Measurements from ENCODE around the gene MEPCE.
"Not testable (repeated sequence)": the region's sequence is repeated elsewhere in the genome, so short reads cannot be mapped to it uniquely, and the experiment has no call there.

Gene MEPCE

DNA sequence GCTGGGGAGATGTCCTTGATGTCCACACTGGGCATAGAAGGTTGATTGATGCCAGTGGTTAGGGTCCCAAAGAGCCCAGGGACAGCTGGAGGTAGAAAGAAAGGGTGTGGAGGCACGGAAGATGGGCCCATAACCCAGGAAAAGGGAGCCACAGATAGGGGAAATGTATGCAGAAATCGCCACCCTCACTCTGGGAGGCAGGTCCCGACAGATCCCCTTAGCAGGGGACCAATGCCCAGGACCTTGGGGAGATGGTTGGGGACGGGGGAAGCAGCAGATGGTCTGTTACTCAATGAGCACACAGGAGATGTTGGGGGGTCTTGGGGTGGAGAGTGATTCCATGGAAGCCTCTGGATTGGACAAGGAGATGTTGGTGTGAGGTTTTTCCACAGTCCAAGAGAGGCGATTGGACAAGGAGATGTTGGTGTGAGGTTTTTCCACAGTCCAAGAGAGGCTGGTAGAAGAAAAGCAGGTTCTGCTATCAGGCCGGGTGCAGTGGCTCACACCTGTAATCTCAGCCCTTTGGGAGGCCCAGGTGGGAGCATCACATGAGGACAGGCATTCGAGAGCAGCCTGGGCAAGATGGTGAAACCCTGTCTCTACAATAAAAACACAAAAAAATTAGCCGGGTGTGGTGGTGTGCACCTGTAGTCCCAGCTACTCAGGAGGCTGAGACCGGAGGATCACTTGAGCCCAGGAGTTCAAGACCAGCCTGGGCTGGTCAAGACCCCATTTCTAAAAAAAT, 13.6 kb downstream of the MEPCE start:
- no peaks in the 10 kb centered on the region for H3K36me3 ChIP-seq (ENCODE audit: insufficient read depth, low read length)

GRCh38 chr7:100444311-100445278, 15.0 kb downstream of the MEPCE start:
- H3K4me3 ChIP-seq = no peak overlapping the region
- no peak for DNase-seq (ENCODE audit: low read depth, low spot score)
- H3K9me3 ChIP-seq (ENCODE audit: low read depth, low read length) = no peaks in the 10 kb centered on the region
- H3K36me3 ChIP-seq (ENCODE audit: insufficient read depth, low read length) = no peaks in the 10 kb centered on the region
- TF ChIP-seq EZH2 (IDR thresholded peaks at IDR 0.05) (no peak), FOXP2 (optimal IDR thresholded peaks at IDR 0.05; ENCODE audit: control extremely low read depth, extremely low read length, insufficient read depth) (no peak), POLR2AphosphoS5 (IDR thresholded peaks at IDR 0.05; ENCODE audit: borderline replicate concordance, low read depth, low read length) (no peak)
- no peak overlapping the region for H3K27ac ChIP-seq
- no peak overlapping the region for H3K9ac ChIP-seq (ENCODE audit: insufficient read length)

More for the DNA sequence above, 13.6 kb downstream of the MEPCE start:
- TF ChIP-seq POLR2AphosphoS5 (IDR thresholded peaks at IDR 0.05; ENCODE audit: borderline replicate concordance, low read depth, low read length) = no peak
- no peak for TF ChIP-seq FOXP2 (optimal IDR thresholded peaks at IDR 0.05; ENCODE audit: control extremely low read depth, extremely low read length, insufficient read depth)
- no peak for DNase-seq (ENCODE audit: low read depth, low spot score)
- no peak overlapping the region for H3K27ac ChIP-seq
- no peak overlapping the region for H3K9ac ChIP-seq (ENCODE audit: insufficient read length)
- H3K9me3 ChIP-seq (ENCODE audit: low read depth, low read length) = no peaks in the 10 kb centered on the region
- no peak overlapping the region for H3K4me3 ChIP-seq

DNA sequence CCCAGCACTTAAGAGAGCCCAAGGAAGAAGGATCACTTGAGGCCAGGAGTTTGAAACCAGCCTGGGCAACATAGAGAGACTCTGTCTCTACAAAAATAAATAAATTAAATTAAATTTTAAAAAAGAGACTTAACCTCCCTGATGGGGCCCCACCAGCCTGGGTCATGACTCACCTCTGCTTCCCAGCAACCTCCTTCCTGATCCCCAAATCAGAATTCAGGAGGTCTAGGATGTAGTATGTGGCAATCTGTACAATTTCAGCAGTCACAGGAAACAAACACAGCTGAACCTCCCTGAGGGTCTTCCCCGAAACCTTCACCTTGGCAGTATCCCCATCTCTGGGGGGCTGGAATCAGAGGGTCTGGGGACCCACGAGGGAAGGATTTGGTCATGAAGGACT, 16.4 kb downstream of the MEPCE start:
- H3K4me3 ChIP-seq = no peak overlapping the region
- TF ChIP-seq POLR2AphosphoS5 (IDR thresholded peaks at IDR 0.05; ENCODE audit: borderline replicate concordance, low read depth, low read length) (no peak), FOXP2 (optimal IDR thresholded peaks at IDR 0.05; ENCODE audit: control extremely low read depth, extremely low read length, insufficient read depth) (no peak), EZH2 (IDR thresholded peaks at IDR 0.05) (no peak)
- DNase-seq (ENCODE audit: low read depth, low spot score) = no peak
- no peaks in the 10 kb centered on the region for H3K36me3 ChIP-seq (ENCODE audit: insufficient read depth, low read length)
- no peak overlapping the region for H3K9ac ChIP-seq (ENCODE audit: insufficient read length)
- H3K9me3 ChIP-seq (ENCODE audit: low read depth, low read length) = no peaks in the 10 kb centered on the region
- H3K27ac ChIP-seq = no peak overlapping the region

GRCh38 chr7:100447363-100447762, 17.7 kb downstream of the MEPCE start:
- not testable (repeated sequence) for H3K4me3 ChIP-seq; H3K9ac ChIP-seq (ENCODE audit: insufficient read length); H3K27ac ChIP-seq; DNase-seq (ENCODE audit: low read depth, low spot score); H3K9me3 ChIP-seq (ENCODE audit: low read depth, low read length); H3K36me3 ChIP-seq (ENCODE audit: insufficient read depth, low read length)

GRCh38 chr7:100449190-100449795, 19.7 kb downstream of the MEPCE start:
- Histone ChIP-seq H3K9ac (ENCODE audit: insufficient read length) (no peak overlapping the region), H3K9me3 (ENCODE audit: low read depth, low read length) (no peaks in the 10 kb centered on the region), H3K27ac (no peak overlapping the region), H3K4me3 (no peak overlapping the region), H3K36me3 (ENCODE audit: insufficient read depth, low read length) (no peaks in the 10 kb centered on the region)
- TF ChIP-seq POLR2AphosphoS5 (IDR thresholded peaks at IDR 0.05; ENCODE audit: borderline replicate concordance, low read depth, low read length) (no peak), FOXP2 (optimal IDR thresholded peaks at IDR 0.05; ENCODE audit: control extremely low read depth, extremely low read length, insufficient read depth) (no peak), EZH2 (IDR thresholded peaks at IDR 0.05) (no peak)
- no peak for DNase-seq (ENCODE audit: low read depth, low spot score)

- no peak overlapping the region for H3K27ac ChIP-seq
- H3K9me3 ChIP-seq (ENCODE audit: low read depth, low read length) = no peaks in the 10 kb centered on the region
- H3K36me3 ChIP-seq (ENCODE audit: insufficient read depth, low read length) = no peaks in the 10 kb centered on the region
- TF ChIP-seq FOXP2 (optimal IDR thresholded peaks at IDR 0.05; ENCODE audit: control extremely low read depth, extremely low read length, insufficient read depth) (no peak), EZH2 (IDR thresholded peaks at IDR 0.05) (no peak), POLR2AphosphoS5 (IDR thresholded peaks at IDR 0.05; ENCODE audit: borderline replicate concordance, low read depth, low read length) (no peak)
- no peak for DNase-seq (ENCODE audit: low read depth, low spot score)
- no peak overlapping the region for H3K9ac ChIP-seq (ENCODE audit: insufficient read length)
- H3K4me3 ChIP-seq = no peak overlapping the region
Observed at GRCh38 chr7:100452513-100452912, 22.9 kb downstream of the MEPCE start.

- H3K27ac ChIP-seq; H3K9ac ChIP-seq (ENCODE audit: insufficient read length); H3K9me3 ChIP-seq (ENCODE audit: low read depth, low read length); DNase-seq (ENCODE audit: low read depth, low spot score); H3K4me3 ChIP-seq; H3K36me3 ChIP-seq (ENCODE audit: insufficient read depth, low read length): not testable (repeated sequence)
Observed at GRCh38 chr7:100453854-100454253, 24.2 kb downstream of the MEPCE start.

- Histone ChIP-seq H3K9me3 (ENCODE audit: low read depth, low read length) (no peaks in the 10 kb centered on the region), H3K4me3 (no peak overlapping the region), H3K36me3 (ENCODE audit: insufficient read depth, low read length) (no peaks in the 10 kb centered on the region), H3K9ac (ENCODE audit: insufficient read length) (no peak overlapping the region), H3K27ac (no peak overlapping the region)
- no peak for DNase-seq (ENCODE audit: low read depth, low spot score)
- no peak for TF ChIP-seq FOXP2 (optimal IDR thresholded peaks at IDR 0.05; ENCODE audit: control extremely low read depth, extremely low read length, insufficient read depth)
- TF ChIP-seq POLR2AphosphoS5 (IDR thresholded peaks at IDR 0.05; ENCODE audit: borderline replicate concordance, low read depth, low read length) = no peak
Observed at GRCh38 chr7:100455206-100455605, 25.6 kb downstream of the MEPCE start.
